ENCODE data around the gene SIN3B.
"Not testable (repeated sequence)": the region's sequence is repeated elsewhere in the genome, so short reads cannot be mapped to it uniquely, and the experiment has no call there.

SIN3B gene, protein sequence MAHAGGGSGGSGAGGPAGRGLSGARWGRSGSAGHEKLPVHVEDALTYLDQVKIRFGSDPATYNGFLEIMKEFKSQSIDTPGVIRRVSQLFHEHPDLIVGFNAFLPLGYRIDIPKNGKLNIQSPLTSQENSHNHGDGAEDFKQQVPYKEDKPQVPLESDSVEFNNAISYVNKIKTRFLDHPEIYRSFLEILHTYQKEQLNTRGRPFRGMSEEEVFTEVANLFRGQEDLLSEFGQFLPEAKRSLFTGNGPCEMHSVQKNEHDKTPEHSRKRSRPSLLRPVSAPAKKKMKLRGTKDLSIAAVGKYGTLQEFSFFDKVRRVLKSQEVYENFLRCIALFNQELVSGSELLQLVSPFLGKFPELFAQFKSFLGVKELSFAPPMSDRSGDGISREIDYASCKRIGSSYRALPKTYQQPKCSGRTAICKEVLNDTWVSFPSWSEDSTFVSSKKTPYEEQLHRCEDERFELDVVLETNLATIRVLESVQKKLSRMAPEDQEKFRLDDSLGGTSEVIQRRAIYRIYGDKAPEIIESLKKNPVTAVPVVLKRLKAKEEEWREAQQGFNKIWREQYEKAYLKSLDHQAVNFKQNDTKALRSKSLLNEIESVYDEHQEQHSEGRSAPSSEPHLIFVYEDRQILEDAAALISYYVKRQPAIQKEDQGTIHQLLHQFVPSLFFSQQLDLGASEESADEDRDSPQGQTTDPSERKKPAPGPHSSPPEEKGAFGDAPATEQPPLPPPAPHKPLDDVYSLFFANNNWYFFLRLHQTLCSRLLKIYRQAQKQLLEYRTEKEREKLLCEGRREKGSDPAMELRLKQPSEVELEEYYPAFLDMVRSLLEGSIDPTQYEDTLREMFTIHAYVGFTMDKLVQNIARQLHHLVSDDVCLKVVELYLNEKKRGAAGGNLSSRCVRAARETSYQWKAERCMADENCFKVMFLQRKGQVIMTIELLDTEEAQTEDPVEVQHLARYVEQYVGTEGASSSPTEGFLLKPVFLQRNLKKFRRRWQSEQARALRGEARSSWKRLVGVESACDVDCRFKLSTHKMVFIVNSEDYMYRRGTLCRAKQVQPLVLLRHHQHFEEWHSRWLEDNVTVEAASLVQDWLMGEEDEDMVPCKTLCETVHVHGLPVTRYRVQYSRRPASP

DNA sequence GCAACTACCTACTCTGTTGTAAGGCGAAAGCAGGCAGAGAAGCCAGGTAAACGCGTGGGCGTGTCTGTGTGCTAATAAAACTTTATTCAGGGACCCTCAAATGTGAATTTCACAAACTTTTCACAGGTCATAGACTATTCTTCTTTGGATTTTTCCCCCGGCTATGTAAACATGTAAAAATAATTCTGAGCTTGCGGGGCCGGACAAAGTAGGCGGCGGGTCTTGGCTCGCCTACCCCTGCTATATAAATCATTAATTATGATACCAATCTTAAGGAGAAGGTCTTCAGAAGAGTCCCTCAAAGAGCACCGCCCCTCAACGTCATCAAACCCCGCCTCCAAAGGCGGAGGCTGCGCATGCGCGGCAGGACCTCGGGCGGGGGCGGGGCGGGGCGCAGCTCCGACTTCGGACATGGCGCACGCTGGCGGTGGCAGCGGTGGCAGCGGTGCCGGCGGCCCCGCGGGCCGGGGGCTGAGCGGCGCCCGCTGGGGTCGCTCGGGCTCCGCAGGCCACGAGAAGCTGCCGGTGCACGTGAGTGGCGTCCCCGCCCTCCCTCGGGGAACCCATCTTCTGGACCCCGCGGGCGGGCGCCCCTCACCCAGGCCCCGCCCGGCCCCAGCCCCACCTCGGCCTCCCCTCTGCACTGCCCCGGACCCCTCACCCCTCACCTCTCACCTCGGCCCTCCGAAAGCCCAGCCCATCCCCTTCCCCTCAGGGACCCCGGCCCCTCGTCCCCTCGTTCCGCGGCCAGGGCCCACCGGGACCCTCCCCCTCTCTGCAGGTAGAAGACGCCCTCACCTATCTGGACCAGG is at the start of gene SIN3B:
Gene SIN3B (plus strand): TSS at position 389 of the 812 bp plus-strand sequence. CDS start 23 bp downstream, at position 412.
- peak; percentile 93 for DNase-seq

DNA sequence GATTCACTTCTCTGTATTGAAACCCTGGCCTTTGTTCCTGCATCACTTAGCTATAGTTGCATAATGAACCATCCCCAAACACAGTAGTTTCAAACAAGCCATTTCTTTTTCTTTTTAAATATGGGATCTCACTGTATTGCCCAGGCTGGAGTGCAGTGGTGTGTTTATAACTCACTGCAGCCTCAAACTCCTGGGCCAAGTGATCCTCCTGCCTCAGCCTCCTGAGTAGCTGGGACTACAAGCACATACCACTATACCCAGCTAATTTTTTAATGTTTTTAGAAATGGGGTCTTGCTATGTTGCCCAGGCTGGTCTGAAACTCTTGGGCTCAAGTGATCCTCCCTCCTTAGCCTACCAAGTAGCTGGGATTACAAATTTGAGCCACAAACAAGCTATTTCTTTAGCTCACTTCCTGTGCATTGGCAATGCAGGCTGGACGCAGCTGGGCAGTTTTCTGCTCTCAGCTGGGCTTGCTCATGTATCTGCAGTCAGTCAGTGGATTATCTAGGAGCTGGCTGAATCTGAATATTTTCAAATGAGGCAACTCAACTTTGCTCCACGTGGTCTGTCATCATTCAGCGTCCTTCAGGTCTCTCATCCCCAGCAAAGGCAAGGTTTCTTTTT is 49.5 kb upstream of the SIN3B start:
- no peak for DNase-seq

DNA sequence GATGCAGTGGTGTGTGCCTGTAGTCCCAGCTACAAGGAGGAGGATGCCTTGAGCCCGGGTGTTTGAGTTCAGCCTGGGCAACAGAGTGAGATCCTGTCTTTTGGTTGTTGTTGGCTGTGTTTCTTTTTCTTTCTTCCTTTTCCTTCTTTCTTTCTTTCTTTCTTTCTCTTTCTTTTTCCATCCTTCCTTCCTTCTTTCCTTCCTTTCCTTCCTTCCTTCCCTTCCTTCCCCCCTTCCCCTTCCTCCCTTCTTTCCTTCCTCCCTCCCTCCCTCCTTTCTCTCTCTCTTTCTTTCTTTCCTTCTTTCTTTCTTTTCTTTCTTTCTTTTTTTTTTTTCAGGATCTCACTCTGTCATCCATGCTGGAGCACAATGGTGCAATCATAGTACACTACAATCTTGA is 46.5 kb upstream of the SIN3B start:
- DNase-seq, result no peak

DNA sequence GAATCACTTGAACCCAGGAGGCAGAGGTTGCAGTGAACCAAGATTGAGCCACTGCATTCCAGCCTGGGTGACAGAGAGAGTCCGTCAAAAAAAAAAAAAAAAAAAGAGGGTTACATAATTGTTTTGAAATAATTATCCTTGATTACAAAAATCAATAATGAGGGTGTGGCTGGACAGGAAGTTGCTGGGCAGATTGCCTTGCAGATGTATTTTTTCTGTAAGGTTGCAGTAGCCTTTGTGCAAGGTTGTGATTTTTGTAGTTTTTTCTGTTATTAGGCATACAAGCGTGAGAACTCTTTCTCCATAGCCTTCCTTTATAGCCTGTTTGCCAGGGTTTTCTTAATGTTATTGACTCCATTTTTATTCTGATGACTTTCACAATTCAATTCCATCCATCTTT is 40.7 kb upstream of the SIN3B start:
- DNase-seq, result no peak

DNA sequence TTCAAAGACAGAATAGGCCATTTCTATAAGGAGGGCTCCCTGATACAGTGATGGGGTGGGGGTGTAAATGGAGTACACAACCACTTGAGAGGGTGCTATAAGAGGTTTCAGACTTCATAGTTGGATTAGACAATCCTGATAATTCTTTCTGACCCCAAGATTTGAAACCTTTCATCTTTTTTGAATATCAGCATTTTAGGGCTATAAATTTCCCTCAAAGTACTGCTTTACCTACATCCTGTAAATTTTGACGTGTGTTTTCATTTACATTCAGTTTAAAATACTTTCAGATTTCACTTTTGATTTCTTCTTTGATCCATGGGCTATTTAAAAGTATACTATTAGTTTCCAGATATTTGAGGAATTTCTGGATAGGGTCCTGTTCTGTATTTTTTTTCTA is 40.0 kb upstream of the SIN3B start:
- DNase-seq, result no peak

DNA sequence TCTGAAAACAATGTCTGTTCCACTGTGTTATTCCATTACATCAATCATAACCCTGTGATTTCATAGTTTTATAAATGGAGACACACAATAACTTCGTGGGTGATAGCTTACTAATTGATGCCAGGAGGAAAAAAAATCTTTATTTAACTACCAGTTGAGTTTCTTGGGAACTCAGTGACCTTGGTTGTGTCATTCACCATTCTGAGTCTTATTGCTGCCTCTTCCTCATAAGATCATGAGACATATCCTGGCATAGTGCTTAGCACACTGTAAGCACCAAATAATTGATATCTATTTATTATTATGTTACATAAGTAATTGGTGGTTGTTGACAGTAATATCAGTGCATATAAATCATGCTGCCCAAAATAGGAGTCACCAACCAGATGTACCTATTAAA is 39.1 kb upstream of the SIN3B start:
- DNase-seq, result no peak

DNA sequence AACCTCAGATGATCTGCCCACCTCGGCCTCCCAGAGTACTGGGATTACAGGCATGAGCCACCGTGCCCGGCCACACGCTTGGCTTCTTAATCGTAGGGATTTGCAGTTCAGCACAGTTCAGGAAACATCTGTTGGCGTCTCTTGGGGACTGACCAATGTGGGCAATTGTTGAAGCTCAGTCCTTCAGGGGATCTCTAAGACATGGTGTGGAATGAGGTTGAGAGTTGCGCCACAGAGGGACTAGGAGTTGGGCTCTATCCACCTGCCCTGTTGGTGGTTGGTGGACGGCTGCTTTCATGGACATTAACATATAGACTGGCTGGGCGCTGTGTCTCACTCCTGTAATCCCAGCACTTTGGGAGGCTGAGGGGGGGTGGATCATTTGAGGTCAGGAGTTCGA is 37.3 kb upstream of the SIN3B start:
- DNase-seq, result no peak

DNA sequence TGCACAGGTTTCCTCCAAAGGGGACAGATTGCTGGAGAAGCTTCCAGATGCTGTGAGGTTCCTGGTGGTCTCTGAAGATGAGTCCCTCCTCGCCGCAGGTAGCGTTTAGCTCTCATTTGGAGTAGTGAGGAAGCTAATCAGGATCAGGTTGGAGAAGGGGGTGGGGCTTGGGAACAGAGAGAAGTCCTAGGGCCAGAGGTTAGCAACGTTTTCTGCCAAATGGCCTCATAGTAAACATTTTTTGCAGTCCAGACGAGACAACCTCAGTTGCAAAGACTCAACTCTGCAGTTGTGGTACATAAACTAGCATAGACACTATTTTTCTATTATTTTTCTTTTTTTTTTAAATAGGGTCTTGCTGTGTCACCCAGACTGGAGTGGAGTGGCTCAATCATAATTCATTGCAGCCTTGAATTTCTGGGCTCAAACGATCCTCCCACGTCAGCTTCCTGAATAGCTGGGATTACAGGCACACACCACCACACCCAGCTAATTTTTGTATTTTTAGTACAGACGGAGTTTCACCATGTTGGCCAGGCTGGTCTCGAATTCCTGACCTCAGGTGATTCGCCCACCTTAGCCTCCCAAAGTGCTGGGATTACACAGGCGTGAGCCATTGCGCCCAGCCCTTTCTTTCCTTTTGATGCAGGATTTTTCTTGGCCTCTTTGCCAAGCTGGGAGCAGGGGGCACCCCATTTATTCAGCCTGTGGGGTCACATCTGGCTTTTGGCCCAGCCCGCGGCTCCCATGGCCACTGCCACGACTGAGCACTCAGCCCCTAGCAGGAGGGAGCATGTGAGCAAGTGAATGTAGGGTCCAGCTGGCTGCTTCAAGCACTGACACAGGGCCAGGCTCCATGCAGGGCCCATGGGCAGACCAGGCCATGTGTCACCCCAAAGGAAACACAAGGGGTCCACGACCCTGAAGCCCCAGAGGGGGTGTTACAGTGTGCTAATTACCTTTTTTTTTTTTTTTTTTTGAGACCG is 34.4 kb upstream of the SIN3B start:
- no peak for DNase-seq

DNA sequence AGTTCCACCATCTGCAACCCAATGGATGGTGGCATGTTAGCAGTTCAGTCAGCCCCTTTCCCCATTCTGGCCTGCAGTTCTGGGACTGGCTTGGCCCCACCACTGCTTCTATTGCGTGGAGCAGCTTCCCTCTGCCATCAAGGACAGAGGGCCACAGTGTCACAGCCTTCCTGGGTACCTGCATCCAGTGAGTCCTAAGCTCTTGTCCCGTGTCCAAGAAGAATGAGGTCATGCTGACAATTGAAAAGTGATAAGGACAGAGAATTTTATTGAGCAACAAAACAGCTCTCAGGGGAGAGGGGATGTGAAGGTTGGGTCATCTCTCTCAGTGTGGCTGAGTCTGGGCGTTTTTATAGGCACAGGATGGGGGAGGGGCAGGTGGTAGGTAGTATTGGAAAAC is 33.5 kb upstream of the SIN3B start:
- no peak for DNase-seq

DNA sequence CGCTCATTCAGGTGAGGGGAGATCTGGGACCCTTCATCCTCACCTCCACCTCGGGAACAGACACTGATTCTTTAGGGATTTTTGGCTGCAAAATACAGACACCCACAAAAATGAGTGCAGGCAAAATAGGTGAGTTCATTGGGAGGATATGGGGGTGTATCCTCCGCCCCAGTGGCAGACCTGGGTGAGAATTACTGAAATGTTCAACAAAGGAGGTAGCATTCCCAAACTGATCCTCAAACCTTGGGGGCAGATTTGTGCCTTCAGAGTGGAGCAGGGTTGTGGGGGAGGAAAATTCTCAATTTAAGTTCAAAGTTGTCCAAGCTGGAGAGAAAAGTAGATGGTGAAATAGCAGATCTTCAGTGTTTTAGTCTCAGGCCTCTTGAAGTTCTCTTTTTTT is 31.3 kb upstream of the SIN3B start:
- no peak for DNase-seq

DNA sequence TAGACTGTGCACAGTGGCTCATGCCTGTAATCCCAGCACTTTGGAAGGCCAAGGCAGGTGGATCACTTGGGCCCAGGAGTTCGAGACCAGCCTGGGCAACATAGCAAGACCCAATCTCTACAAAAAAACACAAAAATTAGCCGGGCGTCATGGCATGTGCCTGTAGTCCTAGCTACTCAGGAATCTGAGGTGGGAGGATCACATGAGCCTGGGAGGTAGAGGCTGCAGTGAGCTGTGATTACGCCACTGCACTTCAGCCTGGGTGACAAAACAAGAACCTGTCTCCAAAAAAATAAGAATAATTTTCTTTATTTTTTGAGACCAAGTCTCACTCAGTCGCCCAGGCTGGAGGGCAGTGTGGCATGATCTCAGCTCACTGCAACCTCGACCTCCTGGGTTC is 30.9 kb upstream of the SIN3B start:
- DNase-seq, result not testable (repeated sequence)

DNA sequence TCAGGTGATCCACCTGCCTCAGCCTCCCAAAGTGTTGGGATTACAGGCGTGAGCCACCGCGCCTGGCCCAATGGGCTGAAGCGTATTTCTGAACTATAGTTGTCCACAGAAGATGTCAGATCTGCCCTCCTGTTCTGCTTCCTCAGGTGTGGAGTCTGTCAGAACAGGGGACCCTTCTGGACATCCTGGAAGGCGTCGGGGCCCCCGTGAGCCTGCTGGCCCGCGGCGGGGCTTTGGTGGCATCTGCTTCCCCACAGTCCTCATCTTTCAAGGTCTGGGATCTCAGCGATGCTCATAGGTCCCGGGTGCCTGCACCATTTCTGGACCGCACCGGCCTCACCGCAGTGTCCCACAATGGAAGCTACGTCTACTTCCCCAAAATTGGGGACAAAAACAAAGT is 29.5 kb upstream of the SIN3B start:
- no peak for DNase-seq

DNA sequence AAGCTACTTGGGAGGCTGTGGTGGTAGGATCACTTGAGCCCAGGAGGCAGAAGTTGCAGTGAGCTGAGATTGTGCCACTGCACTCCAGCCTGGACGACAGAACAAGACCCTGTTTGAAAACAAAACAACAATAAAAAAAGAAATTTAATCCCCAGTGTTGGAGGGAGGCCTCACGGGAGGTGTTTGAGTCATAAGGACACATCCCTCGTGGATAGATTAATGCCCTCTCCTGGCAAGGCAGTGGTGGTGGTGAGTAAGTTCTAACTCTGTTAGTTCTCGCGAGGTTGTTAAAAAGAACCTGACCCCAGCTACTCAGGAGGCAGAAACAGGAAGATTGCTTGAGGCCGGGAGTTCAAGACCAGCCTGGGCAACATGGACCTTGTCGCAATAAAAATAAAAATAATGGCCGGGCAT is 27.6 kb upstream of the SIN3B start:
- DNase-seq, result no peak

DNA sequence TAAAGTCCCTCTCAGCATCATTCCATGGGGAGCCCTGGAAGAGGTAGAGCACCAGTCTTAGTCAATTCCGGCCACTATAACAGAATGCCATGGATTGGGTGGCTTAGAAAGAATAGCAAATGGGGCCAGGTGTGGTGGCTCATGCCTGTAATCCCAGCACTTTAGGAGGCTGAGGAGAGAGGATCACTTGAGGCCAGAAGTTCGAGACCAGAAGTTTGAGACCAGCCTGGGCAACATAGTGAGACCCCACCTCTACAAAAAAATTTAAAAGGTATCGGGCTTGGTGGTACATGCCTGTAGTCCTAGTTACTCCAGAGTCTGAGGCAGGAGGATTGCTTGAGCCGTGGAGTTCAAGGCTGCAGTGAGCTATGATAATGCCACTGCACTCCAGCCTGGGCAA is 25.0 kb upstream of the SIN3B start:
- no peak for DNase-seq

DNA sequence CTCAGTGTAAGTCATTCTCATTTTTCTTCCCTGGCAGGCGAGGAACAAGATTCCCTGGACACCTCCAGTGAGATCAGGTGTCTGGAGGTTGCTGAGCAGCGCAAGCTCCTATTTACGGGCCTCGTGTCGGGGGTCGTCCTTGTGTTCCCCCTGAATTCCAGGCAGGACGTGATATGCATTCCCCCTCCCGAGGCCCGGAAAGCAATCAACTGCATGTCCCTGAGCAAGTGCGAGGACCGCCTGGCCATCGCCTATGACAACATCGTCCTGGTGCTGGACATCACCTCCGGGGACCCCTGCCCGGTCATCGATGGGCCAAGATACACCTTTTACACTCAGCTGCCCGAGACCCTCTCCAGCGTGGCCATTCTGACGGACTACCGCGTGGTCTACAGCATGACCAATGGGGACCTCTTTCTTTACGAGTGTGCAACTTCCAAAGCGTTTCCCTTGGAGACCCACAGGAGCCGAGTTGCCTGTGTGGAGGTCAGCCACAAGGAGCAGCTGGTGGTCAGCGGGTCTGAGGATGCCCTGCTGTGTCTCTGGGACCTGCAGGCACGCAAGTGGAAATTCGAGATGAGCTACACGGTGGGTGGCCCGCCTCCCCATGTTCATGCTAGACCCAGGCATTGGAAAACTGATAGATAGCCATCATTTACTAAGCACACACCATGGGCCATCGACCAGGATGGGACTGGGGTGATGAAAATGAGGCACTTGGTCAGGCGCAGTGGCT is 21.5 kb upstream of the SIN3B start:
- no peak for DNase-seq

DNA sequence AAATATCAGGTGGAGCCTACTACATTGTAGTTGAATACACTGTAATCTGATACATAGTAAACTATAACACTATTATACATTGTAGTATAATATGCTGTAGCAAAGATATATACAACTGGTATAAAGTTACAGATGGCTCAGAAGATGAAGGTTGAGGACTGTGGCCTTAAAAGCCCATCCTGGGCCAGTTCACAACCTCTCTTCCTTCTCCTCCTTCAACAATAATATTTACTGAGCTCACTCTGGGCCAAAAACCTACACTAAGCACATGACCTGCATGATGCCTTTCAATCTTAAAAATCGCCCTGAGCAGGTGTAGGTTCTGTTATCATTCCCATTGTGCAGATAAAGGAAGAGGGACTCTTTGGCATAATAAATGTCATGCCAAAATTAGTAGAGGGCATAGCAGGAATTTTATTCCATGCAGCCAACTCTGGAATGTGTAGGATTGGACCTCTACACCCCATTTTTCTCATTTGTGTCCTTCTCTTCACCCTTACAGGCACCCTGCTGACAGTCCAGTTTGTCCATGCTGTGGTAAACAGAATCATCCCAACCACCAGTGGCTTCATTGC is 14.6 kb upstream of the SIN3B start:
- no peak for DNase-seq

DNA sequence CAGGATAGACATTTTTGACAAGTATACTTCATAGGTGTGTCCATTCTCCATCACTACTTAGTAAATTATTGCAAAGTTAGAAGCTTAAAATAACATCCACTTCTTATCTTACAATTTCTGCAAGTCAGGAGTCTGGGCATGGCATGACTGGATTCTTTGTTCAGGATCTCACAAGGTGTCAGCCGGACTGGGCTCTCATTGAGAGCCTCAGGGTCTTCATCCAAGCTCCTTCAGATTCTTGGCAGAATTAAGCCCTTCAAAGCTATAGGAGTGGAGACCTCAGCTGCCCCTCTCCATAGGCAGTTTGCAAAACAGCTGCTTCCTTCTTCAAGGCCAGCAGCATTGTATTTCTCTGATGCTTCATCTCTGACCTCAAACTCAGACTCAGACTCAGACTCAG is 9.1 kb upstream of the SIN3B start:
- DNase-seq, result no peak

DNA sequence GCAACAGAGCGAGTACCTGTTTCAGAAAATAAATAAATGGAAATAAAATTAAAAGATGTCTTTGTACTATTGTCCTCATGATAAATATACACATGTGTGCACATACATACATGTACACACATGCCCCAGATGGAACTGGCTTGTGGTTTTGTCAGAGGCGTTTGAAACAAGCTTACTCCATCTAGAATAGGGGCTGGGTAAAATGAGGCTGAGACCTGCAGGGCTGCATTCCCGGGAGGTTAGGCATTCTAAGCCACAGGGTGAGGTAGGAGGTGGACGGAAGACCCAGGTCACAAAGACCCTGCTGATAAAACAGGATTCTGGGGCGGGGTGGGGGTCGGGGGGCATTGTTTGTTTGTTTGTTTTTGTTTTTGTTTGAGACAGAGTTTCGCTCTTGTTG is 8.1 kb upstream of the SIN3B start:
- no peak for DNase-seq

DNA sequence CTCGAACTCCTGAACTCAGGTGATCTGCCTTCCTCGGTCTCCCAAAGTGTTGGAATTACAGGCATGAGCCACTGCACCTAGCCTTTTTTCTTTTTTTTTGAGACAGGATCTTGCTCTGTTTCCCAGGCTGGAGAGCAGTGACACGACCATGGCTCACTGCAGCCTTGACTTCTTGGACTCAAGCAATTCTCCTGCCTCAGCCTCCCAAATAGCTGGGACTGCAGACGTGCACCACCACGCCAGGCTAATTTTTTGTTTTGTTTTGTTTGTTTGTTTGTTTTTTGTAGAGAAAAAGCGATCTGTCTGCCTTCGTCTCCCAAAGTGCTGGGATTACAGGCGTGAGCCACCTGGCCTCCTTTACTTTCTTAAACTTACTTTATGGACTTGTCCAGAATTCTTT is 6.5 kb upstream of the SIN3B start:
- DNase-seq, result no peak

All from left hindlimb (tissue), 1 donor.